HG03520 (cell line): ENCODE results near the gene ZNRF3.
"Not testable (repeated sequence)": the region's sequence is repeated elsewhere in the genome, so short reads cannot be mapped to it uniquely, and the experiment has no call there.

Experiments
- ATAC-seq: cut with Tn5 transposase; IDR thresholded peaks from one replicate; pipeline ENCODE4 v1.9.1; 2021; ENCODE audit warnings: mild to moderate bottlenecking, moderate library complexity; ENCODE audit not compliant: unreplicated experiment

The ZNRF3 gene

DNA sequence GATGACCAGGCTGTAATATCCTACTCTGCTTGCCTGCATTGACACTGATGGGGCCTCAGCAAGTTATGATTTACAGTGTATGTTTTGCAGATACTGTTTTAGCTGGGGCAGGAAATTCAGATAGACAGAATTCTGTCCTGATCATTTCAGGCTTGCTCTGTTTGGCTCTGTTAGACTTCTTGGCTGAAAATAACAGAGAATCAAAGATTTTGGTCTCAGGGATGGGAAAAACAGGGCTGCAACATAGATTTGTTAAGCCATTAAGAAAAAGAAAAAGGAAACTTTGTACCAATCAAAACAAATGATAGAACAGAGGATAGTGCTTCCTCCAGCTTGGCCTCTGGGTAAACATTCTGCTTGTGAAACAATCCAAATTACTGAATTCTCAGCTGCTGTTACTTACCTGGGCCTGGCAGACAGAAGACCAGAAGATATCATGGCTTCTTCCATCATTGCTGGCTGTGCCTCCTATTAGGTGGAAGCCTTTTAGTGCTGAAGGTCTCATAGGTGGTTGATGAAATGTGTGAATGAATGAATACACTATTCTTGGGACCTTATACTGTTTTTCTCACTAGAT lies 22.0 kb downstream of the ZNRF3 start:
- no peak for ATAC-seq

DNA sequence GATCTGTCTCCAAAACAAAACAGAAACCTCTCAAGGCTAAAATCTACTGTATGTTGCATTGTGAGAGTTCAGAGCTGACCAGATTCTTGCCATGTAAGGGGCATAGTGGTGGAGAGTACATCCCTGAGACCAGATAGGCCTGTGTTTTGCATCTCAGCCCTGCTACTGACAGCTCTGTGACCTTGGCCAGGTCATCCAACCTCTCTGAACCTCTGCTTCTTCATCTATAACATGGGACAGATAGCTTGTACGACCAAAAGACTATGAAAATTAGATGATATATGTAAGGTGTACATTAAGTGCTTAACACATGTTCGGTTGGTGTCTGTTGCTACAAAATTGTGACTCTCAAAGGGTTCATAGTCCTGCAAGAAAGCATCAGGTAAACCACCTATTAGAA lies 22.9 kb downstream of the ZNRF3 start:
- ATAC-seq, result no peak

DNA sequence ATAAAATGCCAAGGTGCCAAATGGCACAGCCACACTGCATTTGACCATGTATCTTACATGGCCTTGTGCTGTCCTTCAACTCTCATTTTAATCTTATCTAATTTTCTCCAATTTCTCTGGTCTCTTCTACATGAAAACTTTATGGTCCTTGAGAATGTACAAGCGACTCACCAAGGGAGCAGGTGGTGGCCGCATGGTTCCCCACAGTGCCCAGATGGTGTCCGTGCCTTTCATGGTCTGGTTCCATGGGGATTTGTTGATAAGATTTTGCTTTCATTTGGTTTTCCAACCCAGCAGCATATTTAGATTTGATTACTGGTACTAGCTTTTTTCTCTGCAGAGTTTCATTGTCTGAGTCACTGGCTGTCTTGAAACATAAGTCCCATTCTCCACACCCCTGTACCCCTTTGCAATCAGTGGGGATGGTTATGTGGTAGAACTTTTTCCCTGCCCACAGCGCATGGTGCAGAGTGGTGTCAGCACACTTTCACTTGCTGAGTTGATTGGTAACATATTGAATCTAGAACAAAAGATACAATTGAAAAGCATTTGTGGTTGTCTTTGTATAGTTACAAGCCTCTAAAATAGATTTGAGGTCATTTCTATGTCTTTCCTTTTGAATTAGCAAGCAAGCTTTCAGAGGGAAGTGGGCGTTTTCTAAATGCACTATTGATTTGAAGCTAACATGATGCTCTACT lies 24.1 kb downstream of the ZNRF3 start:
- peak; percentile 60 for ATAC-seq

GRCh38 chr22:28908810-28909209 lies 25.4 kb downstream of the ZNRF3 start:
- not testable (repeated sequence) for ATAC-seq

- ATAC-seq, result no peak
These were observed 26.0 kb downstream of the ZNRF3 start for GRCh38 chr22:28909375-28909774.

- no peak for ATAC-seq
These were observed 27.4 kb downstream of the ZNRF3 start for GRCh38 chr22:28910569-28911303.

GRCh38 chr22:28911304-28911690 lies 27.9 kb downstream of the ZNRF3 start:
- ATAC-seq, result no peak

GRCh38 chr22:28911777-28912669 lies 28.7 kb downstream of the ZNRF3 start:
- ATAC-seq, result no peak

DNA sequence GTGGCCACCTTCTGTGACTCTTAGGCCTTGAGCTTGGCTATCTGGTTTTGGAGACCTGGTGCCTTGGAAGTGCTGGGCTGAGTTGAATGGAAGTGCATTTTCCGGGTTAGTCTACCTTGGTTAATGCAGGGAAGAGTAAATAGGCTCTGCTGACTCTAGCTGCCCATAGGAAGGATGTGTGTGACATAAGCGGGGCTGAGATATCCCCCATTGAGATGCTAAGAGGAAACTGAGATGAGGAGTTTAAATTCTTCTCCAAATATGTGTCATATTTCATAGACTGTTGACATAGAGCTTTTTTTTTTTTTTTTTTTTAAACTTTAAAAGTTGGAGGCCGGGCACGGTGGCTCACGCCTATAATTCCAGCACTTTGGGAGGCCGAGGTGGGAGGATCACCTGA lies 30.8 kb downstream of the ZNRF3 start:
- ATAC-seq, result no peak

DNA sequence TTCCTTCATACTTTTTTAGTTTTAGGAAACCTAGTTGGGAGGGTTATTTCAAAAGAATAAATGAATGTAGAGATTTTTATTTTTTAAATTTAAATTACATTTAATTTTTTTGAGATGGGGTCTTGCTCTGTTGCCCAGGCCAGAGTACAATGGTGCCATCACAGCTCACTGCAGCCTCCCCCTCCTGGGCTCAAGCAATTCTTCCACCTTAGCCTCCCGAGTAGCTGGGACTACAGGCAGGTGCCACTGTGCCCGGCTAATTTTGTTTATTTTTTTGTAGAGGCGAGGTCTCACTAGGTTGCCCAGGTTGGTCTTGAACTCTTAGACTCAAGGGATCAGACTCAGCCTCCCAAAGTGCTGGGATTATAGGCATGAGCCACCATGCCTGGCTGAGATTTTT lies 32.6 kb downstream of the ZNRF3 start:
- ATAC-seq, result no peak

- no peak for ATAC-seq
These were observed 34.6 kb downstream of the ZNRF3 start for GRCh38 chr22:28917747-28918549.

DNA sequence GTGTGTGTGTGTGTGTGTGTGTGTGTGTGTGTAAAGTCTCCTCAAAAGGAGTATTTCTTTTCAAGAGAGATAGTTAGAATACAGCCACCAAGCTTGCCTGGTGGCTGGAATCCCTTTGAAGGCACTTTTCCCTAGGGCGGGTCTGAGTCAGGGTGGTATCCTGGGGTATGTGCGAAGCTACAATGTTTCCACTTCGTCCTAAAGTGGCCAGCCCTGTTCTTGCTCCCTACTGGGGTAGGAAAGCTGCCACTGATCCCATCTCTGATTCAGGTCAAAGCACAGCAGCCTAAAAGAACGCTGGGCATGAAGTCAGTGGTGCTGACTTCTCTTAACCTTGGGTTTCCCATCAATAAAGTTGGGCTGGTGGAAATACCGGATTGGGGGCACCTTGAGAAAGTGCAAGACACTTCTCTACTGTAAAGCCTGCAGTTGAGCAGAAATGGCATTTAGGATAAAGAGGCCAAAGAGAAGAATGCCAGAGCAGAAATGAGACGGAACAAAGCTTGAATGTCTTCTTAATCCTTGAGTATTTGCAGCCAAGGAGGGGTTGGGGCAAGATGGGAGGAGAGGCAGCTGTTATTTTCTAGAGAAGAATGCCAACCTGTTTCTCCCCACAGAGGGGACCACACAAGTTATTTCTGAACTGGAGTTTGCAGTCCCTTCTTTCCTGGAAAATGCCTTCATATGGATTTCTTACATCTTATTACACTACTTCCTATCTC lies 35.3 kb downstream of the ZNRF3 start:
- no peak for ATAC-seq

DNA sequence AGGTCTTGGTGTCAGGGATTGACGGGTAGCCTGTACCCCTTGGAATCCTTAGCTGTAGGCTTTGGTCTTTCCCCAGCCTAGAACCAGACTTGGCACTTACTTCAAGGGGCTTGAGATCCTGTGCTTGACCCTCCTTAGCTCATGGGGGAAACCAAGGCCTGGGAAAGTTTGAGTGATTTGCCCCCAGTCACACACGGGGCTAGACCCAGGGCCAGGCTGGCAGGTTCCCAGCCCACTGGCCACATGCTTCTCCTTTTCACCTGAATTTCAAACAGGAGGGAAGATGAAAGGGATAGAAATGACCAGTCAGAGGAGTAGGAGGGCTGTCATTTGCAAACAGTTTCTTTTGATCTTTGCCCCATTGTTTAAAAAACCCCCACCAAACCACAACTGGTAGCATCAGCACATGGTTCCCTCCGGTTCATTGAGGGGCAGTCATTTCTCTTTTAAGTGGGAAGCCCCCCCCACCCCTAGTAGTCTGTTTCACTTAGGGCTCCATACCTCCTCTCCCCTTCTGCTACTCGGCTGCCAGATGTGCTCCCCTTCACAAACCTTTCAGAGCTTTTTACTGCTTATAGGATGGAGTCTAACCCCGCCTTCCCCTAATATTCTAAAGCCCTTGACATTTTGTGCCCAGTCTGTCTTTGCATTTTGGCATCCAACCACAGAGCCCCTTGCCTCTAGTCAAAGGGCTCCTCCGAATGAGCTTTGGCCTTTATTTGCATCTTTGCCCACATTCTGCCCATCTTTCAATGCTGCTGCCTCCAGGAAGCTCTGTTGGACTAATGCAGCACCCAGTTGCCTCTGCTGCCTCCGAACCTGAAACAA lies 37.6 kb downstream of the ZNRF3 start:
- ATAC-seq, result no peak

- ATAC-seq, result no peak
These were observed 38.2 kb downstream of the ZNRF3 start for GRCh38 chr22:28921585-28921879.

DNA sequence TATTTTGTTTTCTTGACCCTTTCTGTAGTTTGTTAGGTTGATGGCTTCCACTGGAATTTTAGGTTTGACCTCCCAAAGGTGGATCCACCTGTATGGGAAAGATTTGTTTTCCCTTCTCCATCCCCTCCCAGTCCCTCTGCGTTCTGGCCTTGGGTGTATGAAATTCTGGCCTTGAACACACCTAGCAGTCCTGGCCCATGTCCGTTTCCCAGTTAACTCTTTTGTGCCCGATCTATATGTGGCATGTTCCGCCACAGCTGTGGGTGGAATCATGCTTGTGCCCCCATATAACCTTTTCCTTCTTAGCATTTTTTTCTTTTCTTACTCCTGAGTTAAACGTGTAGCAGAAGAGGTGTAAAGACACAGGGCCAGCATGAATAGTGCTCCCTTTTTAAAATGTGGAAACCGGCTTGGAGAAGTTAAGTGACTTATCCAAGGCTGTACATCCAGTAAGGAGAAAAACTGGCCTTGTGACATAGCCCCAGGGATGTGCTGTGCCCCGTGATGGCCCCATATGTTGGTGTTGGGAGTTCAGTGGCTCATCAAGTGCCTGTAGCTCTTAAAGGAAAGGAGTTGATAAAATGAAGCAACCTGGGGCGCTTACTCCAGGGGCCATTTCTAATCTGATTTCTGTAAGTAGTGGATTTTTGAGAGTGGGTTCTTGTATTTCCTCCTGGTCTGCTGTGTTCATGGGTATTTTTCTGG lies 39.3 kb downstream of the ZNRF3 start:
- ATAC-seq, result no peak

DNA sequence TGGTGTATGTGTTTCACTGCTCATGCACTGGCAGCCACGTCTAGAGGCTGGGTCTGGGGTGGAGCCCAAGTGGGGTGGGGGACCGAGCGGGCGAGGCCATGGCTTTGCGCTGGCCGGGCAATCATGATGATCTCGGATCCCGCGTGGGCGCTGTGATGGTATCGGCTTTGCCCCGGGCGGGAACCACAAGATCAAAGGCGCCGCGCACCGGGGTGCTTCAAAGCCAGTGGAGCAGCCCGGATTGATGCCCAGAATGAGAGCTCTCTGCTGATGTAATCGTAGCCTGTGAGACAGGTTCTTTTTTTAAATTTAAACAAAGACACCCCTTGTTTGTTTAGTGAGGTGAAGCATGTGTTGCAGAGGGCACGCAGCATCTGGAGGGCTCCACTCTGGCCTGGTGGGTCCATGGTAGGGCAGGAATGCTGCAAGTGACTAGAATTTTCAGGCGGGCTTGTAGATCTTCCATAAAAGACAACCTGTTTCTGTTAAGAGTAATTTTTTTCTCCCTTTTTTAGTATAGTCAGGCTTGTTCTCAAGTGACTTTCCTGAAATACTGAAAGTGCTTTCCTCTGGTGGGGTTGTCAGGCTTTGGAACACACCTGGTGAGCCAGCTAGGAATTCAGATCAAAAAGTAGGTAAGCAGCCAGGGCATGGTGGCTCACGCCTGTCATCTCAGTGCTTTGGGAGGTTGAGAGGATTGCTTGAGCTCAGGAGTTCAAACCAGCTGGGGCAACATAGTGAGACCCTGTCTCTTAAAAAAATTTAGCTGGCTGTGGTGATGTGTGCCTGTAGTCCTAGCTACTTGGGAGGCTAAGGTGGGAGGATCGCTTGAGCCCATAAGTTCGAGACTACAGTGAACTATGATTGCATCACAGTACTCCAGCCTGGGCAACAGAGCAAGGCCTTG lies 40.7 kb downstream of the ZNRF3 start:
- ATAC-seq, result no peak

DNA sequence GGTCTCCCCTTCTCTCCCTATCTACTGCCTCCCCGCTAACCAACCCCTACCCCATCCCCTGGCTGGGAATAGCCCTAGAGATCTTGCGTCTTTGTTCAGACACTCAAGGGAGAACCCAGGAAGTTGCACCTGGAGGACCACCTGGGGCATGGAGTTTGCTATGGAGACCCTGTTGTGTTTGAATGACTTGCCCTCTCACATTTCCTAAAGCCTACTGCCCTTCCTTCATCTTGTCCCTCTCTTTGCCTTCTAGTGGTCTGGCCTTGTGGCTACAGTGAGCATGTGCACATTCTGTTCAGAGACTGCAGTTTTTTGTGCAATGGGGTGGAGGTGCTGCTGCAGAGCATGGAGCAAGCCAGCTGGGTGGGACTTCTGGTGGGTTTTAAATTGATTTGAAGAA lies 42.5 kb downstream of the ZNRF3 start:
- ATAC-seq, result no peak

GRCh38 chr22:28927630-28928029 lies 44.3 kb downstream of the ZNRF3 start:
- ATAC-seq, result no peak
